ENCODE measurements around the gene LIPC.

LIPC gene

DNA sequence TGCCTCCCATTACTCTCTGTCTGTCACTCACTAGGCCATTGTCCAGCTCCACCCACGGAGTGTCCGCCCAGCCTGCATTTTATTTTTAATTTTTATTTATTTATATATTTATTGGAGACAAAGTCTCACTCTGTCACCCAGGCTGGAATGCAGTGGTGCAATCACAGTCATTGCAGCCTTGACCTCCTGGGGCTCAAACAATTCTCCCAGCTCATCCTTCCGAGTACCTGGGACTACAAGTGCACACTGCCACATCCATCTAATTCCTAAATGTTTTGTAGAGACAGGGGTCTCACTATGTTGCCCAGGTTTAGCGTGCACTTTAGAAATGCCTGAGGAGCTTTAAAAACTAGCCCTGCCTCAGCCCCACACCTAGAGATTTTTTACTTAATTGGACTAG, 141.5 kb downstream of the LIPC start:
- DNase-seq (ENCODE audit: low spot score in 2 of 2) (no peak), ATAC-seq (ENCODE audit: low read depth) (no peak)
- H3K4me1 Mint-ChIP-seq = no peaks in the 10 kb centered on the region
- H3K27me3 Mint-ChIP-seq = peaks cover 4% of the 10 kb centered on the region
- no peak overlapping the region for H3K4me3 Mint-ChIP-seq
- no peaks in the 10 kb centered on the region for H3K36me3 Mint-ChIP-seq
- H3K27ac Mint-ChIP-seq = no peak overlapping the region
- H3K9me3 Mint-ChIP-seq = peaks cover 2% of the 10 kb centered on the region

DNA sequence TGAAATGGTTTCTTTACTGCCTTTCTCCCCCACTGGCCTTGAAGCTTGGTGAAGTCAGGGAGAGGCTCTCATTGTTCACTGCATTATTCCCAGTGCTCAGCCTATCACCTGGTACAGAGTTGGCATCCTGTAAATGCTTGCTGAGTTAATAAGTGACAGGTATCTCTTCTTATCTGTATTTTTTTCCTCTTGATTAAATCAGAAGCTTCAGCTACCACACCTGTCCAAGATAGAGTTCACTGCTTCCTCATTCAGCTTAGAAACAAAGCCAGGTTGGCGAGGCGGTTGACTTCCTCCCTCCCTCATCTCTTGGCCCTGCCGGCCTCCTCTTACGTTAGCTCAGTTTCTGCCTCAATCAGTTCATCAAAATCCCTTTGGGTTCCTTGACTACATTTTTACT, 142.8 kb downstream of the LIPC start:
- Mint-ChIP-seq H3K36me3 (no peaks in the 10 kb centered on the region), H3K27ac (no peak overlapping the region), H3K4me3 (no peak overlapping the region), H3K9me3 (no peaks in the 10 kb centered on the region), H3K27me3 (peaks cover 4% of the 10 kb centered on the region), H3K4me1 (no peaks in the 10 kb centered on the region)
- no peak for DNase-seq (ENCODE audit: low spot score in 2 of 2)
- no peak for ATAC-seq (ENCODE audit: low read depth)

- Mint-ChIP-seq H3K36me3 (no peaks in the 10 kb centered on the region), H3K4me1 (no peaks in the 10 kb centered on the region), H3K9me3 (no peaks in the 10 kb centered on the region), H3K27me3 (peaks cover 4% of the 10 kb centered on the region), H3K27ac (no peak overlapping the region), H3K4me3 (no peak overlapping the region)
- DNase-seq (ENCODE audit: low spot score in 2 of 2) = no peak
- no peak for ATAC-seq (ENCODE audit: low read depth)
These were observed 143.4 kb downstream of the LIPC start for GRCh38 chr15:58575045-58575786.

DNA sequence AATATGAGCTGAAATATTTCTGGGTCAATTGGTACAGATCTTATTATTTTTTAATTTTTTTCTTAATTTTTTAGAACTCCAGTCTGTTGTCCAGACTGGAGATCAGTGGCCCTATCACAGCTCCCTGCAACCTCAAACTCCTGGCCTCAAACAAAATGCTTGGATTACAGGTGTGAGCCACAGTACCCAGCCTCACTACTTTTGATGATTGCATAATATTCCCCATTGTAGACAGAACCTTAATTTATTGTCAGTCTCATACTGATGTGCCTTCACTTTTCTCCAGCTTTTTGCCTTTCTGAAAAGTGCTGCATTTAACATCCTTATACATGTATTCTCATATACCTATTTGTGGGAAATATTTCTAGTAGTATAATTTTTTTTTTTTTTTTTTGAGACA, 144.9 kb downstream of the LIPC start:
- Mint-ChIP-seq H3K4me1 (no peaks in the 10 kb centered on the region), H3K36me3 (no peaks in the 10 kb centered on the region), H3K27me3 (peaks cover 2% of the 10 kb centered on the region), H3K4me3 (no peak overlapping the region), H3K9me3 (no peaks in the 10 kb centered on the region), H3K27ac (no peak overlapping the region)
- DNase-seq (ENCODE audit: low spot score in 2 of 2) = no peak
- no peak for ATAC-seq (ENCODE audit: low read depth)

DNA sequence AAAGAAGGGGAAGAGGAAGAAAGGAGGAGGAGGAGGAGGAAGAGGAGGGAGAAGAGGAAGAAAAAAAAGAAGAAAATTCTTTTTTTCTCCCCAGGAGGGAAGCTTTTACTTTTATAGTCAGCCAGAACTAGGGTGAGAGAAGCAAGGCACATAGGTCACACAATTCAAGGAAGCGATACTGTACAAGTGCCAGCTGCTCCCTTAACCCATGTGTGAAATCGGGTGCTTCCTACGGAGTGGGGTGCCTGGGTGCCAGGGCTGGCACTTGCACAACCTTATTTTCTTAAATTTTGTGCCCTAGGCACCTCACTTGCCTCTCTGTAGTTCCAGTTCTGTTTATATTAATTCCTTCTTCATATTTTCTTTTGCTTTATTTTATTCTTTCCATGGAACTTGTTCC, 150.4 kb downstream of the LIPC start:
- H3K27me3 Mint-ChIP-seq = peaks cover 8% of the 10 kb centered on the region
- no peak for ATAC-seq (ENCODE audit: low read depth)

GRCh38 chr15:58583171-58583908, 151.5 kb downstream of the LIPC start:
- DNase-seq (ENCODE audit: low spot score in 2 of 2) = no peak
- H3K27ac Mint-ChIP-seq = no peak overlapping the region

More for the DNA sequence above, 150.4 kb downstream of the LIPC start:
- Mint-ChIP-seq H3K27ac (no peak overlapping the region), H3K4me3 (no peak overlapping the region), H3K36me3 (peaks cover 5% of the 10 kb centered on the region), H3K9me3 (peaks cover 5% of the 10 kb centered on the region), H3K4me1 (peaks cover 9% of the 10 kb centered on the region)
- no peak for DNase-seq (ENCODE audit: low spot score in 2 of 2)

GRCh38 chr15:58584789-58585461, 153.1 kb downstream of the LIPC start:
- Mint-ChIP-seq H3K27me3 (peaks cover 8% of the 10 kb centered on the region), H3K27ac (no peak overlapping the region), H3K4me3 (no peak overlapping the region), H3K4me1 (peaks cover 9% of the 10 kb centered on the region), H3K9me3 (peaks cover 5% of the 10 kb centered on the region), H3K36me3 (peaks cover 5% of the 10 kb centered on the region)
- DNase-seq (ENCODE audit: low spot score in 2 of 2) (no peak), ATAC-seq (ENCODE audit: low read depth) (no peak)

More at GRCh38 chr15:58583171-58583908, 151.5 kb downstream of the LIPC start:
- peaks cover 8% of the 10 kb centered on the region for H3K27me3 Mint-ChIP-seq
- no peak overlapping the region for H3K4me3 Mint-ChIP-seq
- peaks cover 5% of the 10 kb centered on the region for H3K9me3 Mint-ChIP-seq
- peaks cover 9% of the 10 kb centered on the region for H3K4me1 Mint-ChIP-seq
- ATAC-seq (ENCODE audit: low read depth) = no peak
- peaks cover 5% of the 10 kb centered on the region for H3K36me3 Mint-ChIP-seq

DNA sequence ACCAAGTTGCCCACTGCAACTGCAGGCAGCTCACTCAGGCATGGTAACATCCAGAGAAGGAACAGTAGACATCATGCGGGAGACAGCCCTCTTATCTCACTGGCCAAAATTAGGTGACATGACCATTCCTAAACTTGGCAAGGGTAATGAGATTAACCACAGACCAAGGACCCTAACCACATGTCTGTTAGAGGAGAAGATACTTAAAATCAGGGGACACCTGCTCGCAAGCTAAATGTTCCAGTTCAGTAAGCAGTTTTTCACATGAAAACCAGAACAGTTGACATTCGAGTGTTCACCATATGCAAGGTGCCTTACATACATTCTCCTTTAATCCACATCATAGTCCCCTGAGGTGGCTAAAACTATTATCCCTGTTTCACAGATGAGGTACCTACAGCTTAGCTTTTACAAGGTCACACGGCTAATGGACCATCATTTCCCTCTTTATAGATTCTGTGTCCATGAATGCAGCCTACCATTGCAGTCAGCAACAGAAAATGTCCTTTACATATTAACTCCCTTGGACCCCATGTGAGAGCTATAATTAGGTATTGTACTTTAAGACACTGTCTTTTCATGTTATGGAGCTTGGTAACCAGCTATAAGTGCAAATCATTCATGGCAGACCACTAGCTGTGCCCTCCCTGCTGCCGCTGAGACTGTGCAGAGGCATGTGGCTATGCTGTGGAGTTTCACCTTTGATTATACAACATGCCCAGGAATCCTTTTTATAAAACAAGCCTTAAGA, 154.1 kb downstream of the LIPC start:
- Mint-ChIP-seq H3K4me3 (no peak overlapping the region), H3K27me3 (peaks cover 8% of the 10 kb centered on the region), H3K27ac (no peak overlapping the region), H3K4me1 (peaks cover 9% of the 10 kb centered on the region), H3K9me3 (peaks cover 5% of the 10 kb centered on the region), H3K36me3 (peaks cover 5% of the 10 kb centered on the region)
- ATAC-seq (ENCODE audit: low read depth) (no peak), DNase-seq (ENCODE audit: low spot score in 2 of 2) (no peak)

GRCh38 chr15:58587486-58587885, 155.7 kb downstream of the LIPC start:
- Mint-ChIP-seq H3K27me3 (peaks cover 8% of the 10 kb centered on the region), H3K9me3 (peaks cover 5% of the 10 kb centered on the region), H3K27ac (no peak overlapping the region), H3K4me3 (no peak overlapping the region), H3K36me3 (peaks cover 5% of the 10 kb centered on the region), H3K4me1 (peaks cover 9% of the 10 kb centered on the region)
- DNase-seq (ENCODE audit: low spot score in 2 of 2) (no peak), ATAC-seq (ENCODE audit: low read depth) (no peak)

- peaks cover 5% of the 10 kb centered on the region for H3K36me3 Mint-ChIP-seq
- peaks cover 9% of the 10 kb centered on the region for H3K4me1 Mint-ChIP-seq
- H3K9me3 Mint-ChIP-seq = peaks cover 5% of the 10 kb centered on the region
- H3K27me3 Mint-ChIP-seq = peaks cover 8% of the 10 kb centered on the region
- ATAC-seq (ENCODE audit: low read depth) (no peak), DNase-seq (ENCODE audit: low spot score in 2 of 2) (no peak)
- H3K27ac Mint-ChIP-seq = no peak overlapping the region
- H3K4me3 Mint-ChIP-seq = no peak overlapping the region
These were observed 156.3 kb downstream of the LIPC start for GRCh38 chr15:58588096-58588495.

- H3K27me3 Mint-ChIP-seq = peaks cover 4% of the 10 kb centered on the region
- peaks cover 2% of the 10 kb centered on the region for H3K9me3 Mint-ChIP-seq
- H3K36me3 Mint-ChIP-seq = peaks cover 4% of the 10 kb centered on the region
- no peak overlapping the region for H3K4me3 Mint-ChIP-seq
- H3K27ac Mint-ChIP-seq = no peak overlapping the region
- DNase-seq (ENCODE audit: low spot score in 2 of 2) (no peak), ATAC-seq (ENCODE audit: low read depth) (no peak)
- peaks cover 9% of the 10 kb centered on the region for H3K4me1 Mint-ChIP-seq
These were observed 157.3 kb downstream of the LIPC start for GRCh38 chr15:58589047-58589446.

DNA sequence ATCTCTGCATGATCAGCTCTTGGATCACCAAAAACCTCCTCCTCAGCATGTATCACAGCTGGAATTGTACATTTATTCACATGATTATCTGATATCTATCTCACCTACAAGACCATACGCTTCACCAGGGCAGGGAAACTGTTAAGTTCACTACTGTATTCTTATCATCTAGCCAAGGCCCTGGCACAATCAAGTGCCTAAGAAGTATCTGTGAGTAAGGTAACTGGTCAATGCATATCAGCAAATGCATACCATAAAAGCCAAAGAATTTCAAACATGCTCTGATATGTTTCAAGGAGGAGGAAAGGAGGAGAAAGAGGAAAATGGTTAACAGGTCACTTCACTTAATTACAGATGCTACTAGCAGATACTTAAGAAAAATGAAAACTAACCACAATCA, 158.4 kb downstream of the LIPC start:
- Mint-ChIP-seq H3K9me3 (no peaks in the 10 kb centered on the region), H3K27ac (no peak overlapping the region)
- ATAC-seq (ENCODE audit: low read depth) = no peak

GRCh38 chr15:58590926-58591325, 159.1 kb downstream of the LIPC start:
- Mint-ChIP-seq H3K4me1 (peaks cover 4% of the 10 kb centered on the region), H3K27me3 (no peaks in the 10 kb centered on the region), H3K36me3 (peaks cover 2% of the 10 kb centered on the region), H3K4me3 (no peak overlapping the region), H3K9me3 (no peaks in the 10 kb centered on the region), H3K27ac (no peak overlapping the region)
- DNase-seq (ENCODE audit: low spot score in 2 of 2) (no peak), ATAC-seq (ENCODE audit: low read depth) (no peak)

More for the DNA sequence above, 158.4 kb downstream of the LIPC start:
- H3K27me3 Mint-ChIP-seq = peaks cover 2% of the 10 kb centered on the region
- H3K36me3 Mint-ChIP-seq = peaks cover 2% of the 10 kb centered on the region
- no peak for DNase-seq (ENCODE audit: low spot score in 2 of 2)
- H3K4me3 Mint-ChIP-seq = no peak overlapping the region
- peaks cover 9% of the 10 kb centered on the region for H3K4me1 Mint-ChIP-seq

GRCh38 chr15:58593870-58594269, 162.1 kb downstream of the LIPC start:
- Mint-ChIP-seq H3K27me3 (no peaks in the 10 kb centered on the region), H3K36me3 (peaks cover 12% of the 10 kb centered on the region), H3K4me3 (no peak overlapping the region), H3K27ac (no peak overlapping the region), H3K9me3 (no peaks in the 10 kb centered on the region), H3K4me1 (no peaks in the 10 kb centered on the region)
- no peak for ATAC-seq (ENCODE audit: low read depth)
- DNase-seq (ENCODE audit: low spot score in 2 of 2) = no peak

Data from memory B cell (primary cell).